ENCODE measurements around the gene TMEM26. TPM values are rescaled to one million over a fixed set of nuclear protein-coding genes. Genes with fewer than 3 reads are reported as not detected.
A peak's percentile ranks its signal among the peaks of the same experiment; 100 is the strongest.

Gene TMEM26
- total and polyA plus RNA-seq, 2 experiments from 2014 or later: 1.0 to 1.9 TPM

- TF ChIP-seq ZNF462 (CRISPR knock-in tag; IDR thresholded peaks at IDR 0.05): no peak
- no peak for TF ChIP-seq NANOG (IDR thresholded peaks at IDR 0.05; ENCODE audit: borderline replicate concordance)
These were observed 2.5 kb upstream of the TMEM26 start (continued) for GRCh38 chr10:61455656-61456055.

GRCh38 chr10:61454541-61454940 is 1.4 kb upstream of the TMEM26 start:
- Histone ChIP-seq H3K27me3 (ENCODE audit: insufficient read depth) (peaks cover 39% of the 10 kb centered on the region), H2AFZ (no peak overlapping the region), H3K9me2 (ENCODE audit: insufficient read depth) (no peaks in the 10 kb centered on the region), H3K4me1 (ENCODE audit: insufficient read depth) (peaks cover 23% of the 10 kb centered on the region; the same call in 1 of the 2 replicates), H3K79me2 (replicated peaks; ENCODE audit: insufficient read depth) (no peaks in the 10 kb centered on the region; the same call in 1 of the 2 replicates), H3K27ac (ENCODE audit: low read depth) (no peak overlapping the region), H3F3A (replicated peaks; ENCODE audit: low read depth) (no peaks in the 10 kb centered on the region), H3K36me3 (ENCODE audit: insufficient read depth) (no peaks in the 10 kb centered on the region), H3K4me2 (peak overlapping the region; percentile 97; the same call in 1 of the 2 replicates), H4K20me1 (replicated peaks; ENCODE audit: insufficient read depth) (no peaks in the 10 kb centered on the region), H3K4me3 (no peak overlapping the region)
- Mint-ChIP-seq H3K36me3 (ENCODE audit: low read depth) (no peaks in the 10 kb centered on the region), H3K27me3 (ENCODE audit: insufficient read depth, low read depth, poor library complexity) (peaks cover 19% of the 10 kb centered on the region), H3K27ac (no peak overlapping the region), H3K4me1 (peaks cover 27% of the 10 kb centered on the region), H3K9me3 (no peaks in the 10 kb centered on the region), H3K4me3 (peak overlapping the region; percentile 49; the same call in 1 of the 3 replicates)
- ATAC-seq (no peak), DNase-seq (ENCODE audit: low spot score) (no peak)
- TF ChIP-seq JUNB (IDR thresholded peaks at IDR 0.05; ENCODE audit: unreplicated experiment): no peak
- no peak for TF ChIP-seq EZH2phosphoT487 (IDR thresholded peaks at IDR 0.05; ENCODE audit: unreplicated experiment)
- TF ChIP-seq ZNF462 (CRISPR knock-in tag; IDR thresholded peaks at IDR 0.05): no peak
- no peak for TF ChIP-seq CTCF (conservative IDR thresholded peaks at IDR 0.05; ENCODE audit: low read depth in 2 of 2)
- no peak for TF ChIP-seq CREB1 (CRISPR knock-in tag; IDR thresholded peaks at IDR 0.05; ENCODE audit: low read depth)

Measured in GM23338 (cell line).